Hypothalamus (tissue), 51 donors: ENCODE measurements around the gene PHOSPHO2.
"Not testable (repeated sequence)": the region's sequence is repeated elsewhere in the genome, so short reads cannot be mapped to it uniquely, and the experiment has no call there.

ENCODE experiments used
- DNase-seq, 51 donors: peaks; one replicate each; lab custom pipeline; 2025; lab: John Stamatoyannopoulos, UW

PHOSPHO2 gene

GRCh38 chr2:169683425-169684134, 10.7 kb upstream of the PHOSPHO2 start:
- no peak for DNase-seq

- DNase-seq = no peak
These were observed 10.1 kb upstream of the PHOSPHO2 start for GRCh38 chr2:169684135-169684565.

- DNase-seq = not testable (repeated sequence)
These were observed 9.6 kb upstream of the PHOSPHO2 start for GRCh38 chr2:169684712-169685111.

GRCh38 chr2:169686825-169687224, 7.4 kb upstream of the PHOSPHO2 start:
- DNase-seq = not testable (repeated sequence)

- DNase-seq = not testable (repeated sequence)
These were observed 6.3 kb upstream of the PHOSPHO2 start for GRCh38 chr2:169687943-169688342.

- DNase-seq = no peak
These were observed 3.3 kb upstream of the PHOSPHO2 start for GRCh38 chr2:169690958-169691357.

- DNase-seq = no peak
These were observed 1.6 kb upstream of the PHOSPHO2 start for GRCh38 chr2:169692718-169693117.

GRCh38 chr2:169693360-169693759, 909 bp upstream of the PHOSPHO2 start:
- peak in 8 of 51 donors; percentile 1 to 19 (median 10) for DNase-seq

- DNase-seq = no peak
These were observed 608 bp downstream of the PHOSPHO2 start for GRCh38 chr2:169694894-169695260.

GRCh38 chr2:169696381-169696780, 2.1 kb downstream of the PHOSPHO2 start:
- DNase-seq = no peak

GRCh38 chr2:169699173-169699572, 4.9 kb downstream of the PHOSPHO2 start:
- not testable (repeated sequence) for DNase-seq

GRCh38 chr2:169702996-169703395, 8.7 kb downstream of the PHOSPHO2 start:
- no peak for DNase-seq

GRCh38 chr2:169704160-169704708, 10.0 kb downstream of the PHOSPHO2 start:
- DNase-seq = no peak

GRCh38 chr2:169705927-169706326, 11.7 kb downstream of the PHOSPHO2 start:
- DNase-seq = no peak

- no peak for DNase-seq
These were observed 13.4 kb downstream of the PHOSPHO2 start for GRCh38 chr2:169707626-169708025.

GRCh38 chr2:169709331-169709730, 15.1 kb downstream of the PHOSPHO2 start:
- DNase-seq = no peak

GRCh38 chr2:169709981-169710380, 15.7 kb downstream of the PHOSPHO2 start:
- DNase-seq = no peak

GRCh38 chr2:169711751-169712509, 17.7 kb downstream of the PHOSPHO2 start:
- DNase-seq = no peak

GRCh38 chr2:169712791-169713227, 18.5 kb downstream of the PHOSPHO2 start:
- no peak for DNase-seq

GRCh38 chr2:169713331-169713730, 19.1 kb downstream of the PHOSPHO2 start:
- DNase-seq = no peak

- DNase-seq = peak in 15 of 51 donors; percentile 10 to 52 (median 33)
These were observed 20.4 kb downstream of the PHOSPHO2 start for GRCh38 chr2:169714699-169715098.
